A204.1 (cell line): Measurements from ENCODE around the gene RAD51B.
"Not testable (repeated sequence)": the region's sequence is repeated elsewhere in the genome, so short reads cannot be mapped to it uniquely, and the experiment has no call there.

ENCODE experiments used
- FAIRE-seq: peaks from 2 replicates; lab custom pipeline; 2012; peaks lifted over from hg19 to GRCh38; lab: Jason Lieb, UNC

RAD51B gene

GRCh38 chr14:68691792-68692118, 872.2 kb downstream of the RAD51B start:
- no peak for FAIRE-seq

- FAIRE-seq: no peak
These were observed 872.6 kb downstream of the RAD51B start for GRCh38 chr14:68692216-68692615.

GRCh38 chr14:68692916-68693771, 873.6 kb downstream of the RAD51B start:
- FAIRE-seq: no peak

DNA sequence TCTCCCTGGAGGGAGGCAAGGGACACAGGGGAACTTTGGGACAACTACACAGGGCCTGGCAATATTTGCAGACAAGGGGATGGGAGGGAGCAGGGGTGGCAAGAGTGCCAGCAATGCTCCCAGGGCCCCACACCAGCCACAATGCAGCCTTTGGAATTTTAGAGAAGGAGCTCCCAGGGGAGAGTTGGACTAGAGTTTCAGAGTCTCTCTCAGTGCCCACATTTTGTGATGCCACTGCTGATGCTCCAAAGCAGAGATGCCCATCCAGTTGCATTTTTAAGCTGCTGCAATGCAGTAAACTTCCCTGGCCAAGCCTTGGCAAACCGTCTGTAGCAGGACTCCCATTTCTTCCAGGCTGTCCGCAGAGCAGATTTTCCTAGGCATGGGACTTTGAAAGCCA, 874.3 kb downstream of the RAD51B start:
- no peak for FAIRE-seq

- FAIRE-seq: no peak
These were observed 875.1 kb downstream of the RAD51B start for GRCh38 chr14:68694516-68695235.

- no peak for FAIRE-seq
These were observed 875.8 kb downstream of the RAD51B start for GRCh38 chr14:68695326-68695768.

DNA sequence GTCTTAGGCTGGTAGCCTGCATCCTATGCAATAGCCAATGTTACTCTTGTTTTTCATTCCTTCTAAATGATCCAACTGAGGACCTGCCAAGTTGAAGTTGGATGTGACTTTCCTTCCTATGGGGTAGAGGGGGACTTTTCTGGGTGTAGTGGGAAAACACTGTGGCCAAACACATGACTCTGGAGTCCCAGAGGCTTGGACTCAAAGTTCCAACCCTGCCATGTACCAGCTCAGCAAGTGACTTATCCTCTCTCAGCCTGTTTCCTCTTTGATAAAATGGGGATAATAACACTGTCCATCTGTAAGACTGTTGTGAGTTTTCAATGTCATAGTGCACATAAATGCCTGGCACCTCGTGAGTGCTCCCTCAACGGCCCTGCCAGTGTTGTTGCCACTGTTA, 876.3 kb downstream of the RAD51B start:
- no peak for FAIRE-seq

- no peak for FAIRE-seq
These were observed 876.7 kb downstream of the RAD51B start for GRCh38 chr14:68696266-68696665.

- no peak for FAIRE-seq
These were observed 877.3 kb downstream of the RAD51B start for GRCh38 chr14:68696721-68697495.

GRCh38 chr14:68698773-68699172, 879.2 kb downstream of the RAD51B start:
- not testable (repeated sequence) for FAIRE-seq

- no peak for FAIRE-seq
These were observed 881.6 kb downstream of the RAD51B start for GRCh38 chr14:68701001-68701741.

DNA sequence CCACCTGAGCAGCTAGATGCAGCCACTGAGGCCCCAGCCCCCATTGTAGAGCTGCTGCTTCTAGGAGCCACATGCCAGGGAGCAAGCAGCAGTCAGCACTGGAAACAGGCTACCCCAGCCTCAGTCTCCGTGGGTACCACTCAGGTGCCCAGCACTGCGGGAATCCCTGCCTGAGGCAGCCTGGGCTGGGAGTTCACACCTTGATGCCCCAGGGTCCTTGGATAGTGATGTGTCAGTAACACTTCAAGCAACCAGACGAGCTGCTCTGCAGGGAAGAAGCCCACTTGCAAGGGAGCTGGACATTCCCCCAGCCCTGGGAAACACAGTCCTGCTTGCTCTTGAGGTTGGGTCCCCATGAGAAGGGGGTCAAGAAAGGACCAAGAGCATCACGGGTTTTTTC, 882.6 kb downstream of the RAD51B start:
- FAIRE-seq: no peak

DNA sequence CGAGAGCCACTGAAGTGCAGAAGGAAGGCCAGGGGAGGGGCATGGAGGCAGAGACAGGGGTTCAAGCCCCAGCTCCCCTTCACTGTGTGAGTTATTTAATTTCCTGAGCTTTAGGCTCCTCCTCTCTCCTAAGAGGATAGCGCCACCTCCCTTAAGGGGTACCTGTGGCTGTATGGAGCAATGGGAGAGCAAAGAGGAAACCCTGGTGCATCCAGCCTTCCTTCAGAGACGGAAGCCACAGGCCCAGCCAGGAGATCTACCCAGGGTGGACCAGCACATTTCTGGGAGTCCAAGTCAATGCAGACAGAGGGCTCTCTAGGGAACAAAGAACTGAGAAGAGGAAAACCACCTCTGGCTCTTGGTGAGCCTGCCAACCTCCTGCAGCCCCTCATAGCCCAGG, 883.0 kb downstream of the RAD51B start:
- FAIRE-seq: no peak

DNA sequence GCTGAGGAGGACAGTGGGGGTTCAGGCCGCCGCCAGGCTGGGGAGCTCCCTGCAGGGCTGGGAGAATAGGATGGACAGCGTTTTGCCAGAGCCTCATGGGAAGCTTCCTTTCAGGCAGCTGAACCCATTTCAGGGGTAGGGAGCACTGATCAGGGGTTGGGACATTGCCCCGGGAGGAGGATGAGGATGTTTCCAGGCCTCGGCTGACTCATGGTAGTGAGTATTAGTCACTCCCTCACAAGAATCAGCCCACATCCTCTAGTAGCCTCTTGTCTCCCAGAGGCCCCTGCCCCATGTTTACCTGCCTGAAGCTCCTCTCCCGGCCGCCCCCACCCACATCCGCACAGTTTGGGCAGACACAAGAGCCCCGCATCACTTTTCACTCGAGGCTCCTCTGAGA, 883.5 kb downstream of the RAD51B start:
- FAIRE-seq: no peak

DNA sequence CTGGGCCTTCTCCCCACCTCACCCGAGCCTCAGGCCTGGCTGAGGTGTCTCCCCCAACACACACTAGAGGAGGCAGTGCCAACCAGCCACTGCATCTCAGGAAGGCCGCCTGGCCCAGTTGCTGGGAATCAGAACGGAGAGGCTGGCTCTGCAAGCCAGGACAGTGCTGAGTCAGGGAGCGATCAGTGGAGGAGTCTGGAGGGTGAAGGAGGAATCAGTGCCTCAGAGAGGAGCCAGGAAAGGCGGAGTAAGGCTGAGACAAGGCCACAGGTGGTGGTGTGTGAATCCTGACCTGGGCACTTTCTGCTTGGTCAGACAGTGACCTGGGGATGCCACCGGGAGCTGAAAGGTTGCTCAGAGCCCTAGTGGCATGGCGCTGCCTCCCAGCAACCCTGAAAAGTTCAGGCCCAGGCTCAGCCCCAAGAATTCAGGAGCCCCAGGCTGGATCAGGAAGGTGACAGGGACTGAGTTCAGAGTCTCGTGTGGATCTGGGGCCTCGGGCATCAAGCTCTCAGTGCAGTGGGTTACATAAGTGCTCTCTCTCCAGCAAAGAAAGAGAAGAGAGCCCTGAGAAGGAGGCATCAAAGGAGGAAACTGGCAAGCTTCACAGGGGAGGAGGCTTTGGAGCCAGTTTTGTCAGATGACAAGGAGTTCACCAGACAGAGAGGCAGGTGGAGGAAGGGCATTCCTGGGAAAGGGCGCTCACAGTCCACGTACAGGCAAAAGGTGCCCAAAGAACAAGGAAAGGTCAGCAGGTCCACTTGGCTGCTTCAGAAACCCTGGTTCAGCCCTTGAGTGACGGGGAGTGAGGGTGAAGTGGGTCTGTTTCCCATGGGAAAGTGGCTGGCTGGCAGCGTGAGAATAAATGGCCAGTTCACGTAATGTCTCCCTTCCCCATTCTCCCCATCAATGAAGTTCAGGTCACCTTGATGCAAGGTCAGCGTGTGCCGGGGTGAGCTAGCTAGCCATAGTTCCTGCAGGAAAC, 885.4 kb downstream of the RAD51B start:
- FAIRE-seq: no peak

DNA sequence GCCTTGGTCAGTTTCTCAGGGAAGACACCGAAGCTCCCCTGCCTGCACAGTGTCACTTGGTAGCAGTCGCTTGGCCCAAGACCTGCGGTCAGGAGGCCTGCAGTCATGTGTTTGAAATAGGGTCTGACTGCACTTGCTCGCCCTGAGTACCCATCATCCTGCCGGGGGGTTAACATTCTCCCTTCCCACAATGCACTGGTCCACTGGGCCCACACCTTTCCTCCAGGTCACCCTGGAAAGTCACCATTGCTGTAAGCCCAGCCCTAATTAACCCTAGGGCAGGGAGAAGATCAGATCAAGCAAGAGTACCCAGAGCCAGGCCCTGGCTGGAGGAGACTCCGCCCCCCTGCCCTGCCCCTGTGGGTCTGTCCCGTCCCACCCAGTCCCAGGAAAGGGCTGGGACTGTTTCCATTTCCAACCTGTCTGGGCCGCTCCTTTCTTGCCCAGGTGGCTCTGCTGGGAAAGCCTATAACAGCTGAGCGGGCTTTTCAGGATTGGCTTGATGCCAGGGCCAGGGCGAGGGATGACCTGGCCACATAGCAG, 886.2 kb downstream of the RAD51B start:
- FAIRE-seq: no peak

GRCh38 chr14:68707482-68707881, 887.9 kb downstream of the RAD51B start:
- no peak for FAIRE-seq

GRCh38 chr14:68708343-68708742, 888.8 kb downstream of the RAD51B start:
- no peak for FAIRE-seq

DNA sequence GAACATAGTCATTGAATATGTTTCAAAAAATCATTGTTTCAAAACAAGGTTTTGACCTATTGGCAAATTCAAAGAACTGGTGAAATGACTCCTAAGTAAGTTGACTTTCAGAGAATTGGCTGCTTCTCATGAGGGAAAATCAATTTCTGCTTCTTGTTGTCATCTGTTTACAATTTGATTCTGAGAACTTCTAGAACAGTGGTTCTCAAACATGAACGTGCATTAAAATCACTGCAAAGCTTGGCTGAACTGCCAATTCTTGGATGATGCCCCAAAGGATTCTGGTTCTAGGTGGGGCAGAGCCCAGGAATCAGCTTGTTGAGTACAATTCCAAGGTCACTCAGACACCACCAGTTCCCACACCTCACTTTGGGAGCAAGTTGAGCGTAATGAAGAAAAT, 889.4 kb downstream of the RAD51B start:
- no peak for FAIRE-seq

GRCh38 chr14:68710776-68711175, 891.2 kb downstream of the RAD51B start:
- FAIRE-seq: no peak
